ENCODE data around the gene CLEC4G. TPM values are rescaled to one million over a fixed set of nuclear protein-coding genes. Genes with fewer than 3 reads are reported as not detected.

Gene CLEC4G
- polyA plus RNA-seq, 4 donors, result 0.31 TPM; not detected in 3

Other genes with a start within 250 kb of the CLEC4G start
- gene PEX11G, start 243.1 kb downstream of the CLEC4G start, polyA plus RNA-seq (ENCODE audit: insufficient read length in 4 of 4), result 1 to 10 TPM; 2.4 to 8.9 (median 4.7) TPM
- gene ZNF358, start 216.0 kb downstream of the CLEC4G start, polyA plus RNA-seq (ENCODE audit: insufficient read length in 4 of 4), result 10 to 100 TPM; 35.7 to 71.8 (median 40.8) TPM
- 10 to 100 TPM; 13.1 to 22.4 (median 17.7) TPM for gene MCOLN1, start 209.5 kb downstream of the CLEC4G start, polyA plus RNA-seq (ENCODE audit: insufficient read length in 4 of 4)
- 10 to 100 TPM; 25.2 to 53.3 (median 38.7) TPM for gene PNPLA6, start 196.4 kb downstream of the CLEC4G start, polyA plus RNA-seq (ENCODE audit: insufficient read length in 4 of 4)
- 10 to 100 TPM in 3 of 4 donors, 1 to 10 TPM in 1; 1.6 to 27.7 (median 13.2) TPM for gene CAMSAP3, start 136.2 kb downstream of the CLEC4G start, polyA plus RNA-seq (ENCODE audit: insufficient read length in 4 of 4)
- gene XAB2, start 102.6 kb downstream of the CLEC4G start, polyA plus RNA-seq (ENCODE audit: insufficient read length in 4 of 4), result 10 to 100 TPM; 28.8 to 47.5 (median 31.1) TPM
- 100 to 1,000 TPM in 3 of 4 donors, 10 to 100 TPM in 1; 86.2 to 126 (median 114) TPM for gene PET100, start 102.3 kb downstream of the CLEC4G start, polyA plus RNA-seq (ENCODE audit: insufficient read length in 4 of 4)
- gene PCP2, start 98.4 kb downstream of the CLEC4G start, polyA plus RNA-seq (ENCODE audit: insufficient read length in 4 of 4), result 1 to 10 TPM in 2 of 4 donors, under 1 TPM in 1, not detected in 1; 0.43 to 2.8 (median 1.3) TPM
- 10 to 100 TPM; 11.6 to 84.1 (median 63.4) TPM for gene STXBP2, start 95.0 kb downstream of the CLEC4G start, polyA plus RNA-seq (ENCODE audit: insufficient read length in 4 of 4)
- 1 to 10 TPM in 3 of 4 donors, under 1 TPM in 1; 0.54 to 3.0 (median 1.6) TPM for gene RETN, start 63.1 kb downstream of the CLEC4G start, polyA plus RNA-seq (ENCODE audit: insufficient read length in 4 of 4)
- gene MCEMP1, start 55.0 kb downstream of the CLEC4G start, polyA plus RNA-seq (ENCODE audit: insufficient read length in 4 of 4), result under 1 TPM; 0.13 to 0.31 (median 0.24) TPM
- gene TRAPPC5, start 51.3 kb downstream of the CLEC4G start, polyA plus RNA-seq (ENCODE audit: insufficient read length in 4 of 4), result 10 to 100 TPM; 34.1 to 65.4 (median 41.0) TPM
- gene FCER2, start 30.0 kb downstream of the CLEC4G start, polyA plus RNA-seq (ENCODE audit: insufficient read length in 4 of 4), result 1 to 10 TPM in 1 of 4 donors, under 1 TPM in 3; 0.19 to 1.2 (median 0.36) TPM
- gene CD209, start 15.4 kb upstream of the CLEC4G start, polyA plus RNA-seq (ENCODE audit: insufficient read length in 4 of 4), result 1 to 10 TPM in 3 of 4 donors, under 1 TPM in 1; 0.87 to 6.0 (median 1.7) TPM
- gene CLEC4M, start 31.1 kb upstream of the CLEC4G start, polyA plus RNA-seq (ENCODE audit: insufficient read length in 4 of 4), result 1 to 10 TPM in 3 of 4 donors, under 1 TPM in 1; 0.08 to 3.0 (median 2.1) TPM
- 10 to 100 TPM; 14.0 to 18.7 (median 16.1) TPM for gene EVI5L, start 98.1 kb upstream of the CLEC4G start, polyA plus RNA-seq (ENCODE audit: insufficient read length in 4 of 4)
- gene PRR36, start 142.3 kb upstream of the CLEC4G start, polyA plus RNA-seq (ENCODE audit: insufficient read length in 4 of 4), result 1 to 10 TPM; 3.5 to 9.9 (median 6.8) TPM
- gene LRRC8E, start 156.4 kb upstream of the CLEC4G start, polyA plus RNA-seq (ENCODE audit: insufficient read length in 4 of 4), result 1 to 10 TPM in 3 of 4 donors, under 1 TPM in 1; 0.46 to 3.2 (median 2.1) TPM
- 10 to 100 TPM; 20.8 to 41.9 (median 24.8) TPM for gene MAP2K7, start 171.8 kb upstream of the CLEC4G start, polyA plus RNA-seq (ENCODE audit: insufficient read length in 4 of 4)
- under 1 TPM in 3 of 4 donors, not detected in 1; 0.24 to 0.60 (median 0.59) TPM for gene TGFBR3L, start 182.7 kb upstream of the CLEC4G start, polyA plus RNA-seq (ENCODE audit: insufficient read length in 4 of 4)
- 10 to 100 TPM; 13.6 to 20.9 (median 16.1) TPM for gene SNAPC2, start 188.2 kb upstream of the CLEC4G start, polyA plus RNA-seq (ENCODE audit: insufficient read length in 4 of 4)
- gene CTXN1, start 194.0 kb upstream of the CLEC4G start, polyA plus RNA-seq (ENCODE audit: insufficient read length in 4 of 4), result 10 to 100 TPM; 11.6 to 34.1 (median 13.9) TPM
- gene TIMM44, start 211.6 kb upstream of the CLEC4G start, polyA plus RNA-seq (ENCODE audit: insufficient read length in 4 of 4), result 10 to 100 TPM; 31.1 to 61.0 (median 42.3) TPM

Measured in left renal pelvis (tissue), 4 donors.